Endometrium (tissue), 2 donors: ENCODE data around the gene DCTN1.
"Not testable (repeated sequence)": the region's sequence is repeated elsewhere in the genome, so short reads cannot be mapped to it uniquely, and the experiment has no call there.

Experiments used
- FAIRE-seq: peaks from 2 replicates; lab custom pipeline; 2012; peaks lifted over from hg19 to GRCh38; lab: Jason Lieb, UNC
- donor health status: control.
- donor health status: control.

The DCTN1 gene

DNA sequence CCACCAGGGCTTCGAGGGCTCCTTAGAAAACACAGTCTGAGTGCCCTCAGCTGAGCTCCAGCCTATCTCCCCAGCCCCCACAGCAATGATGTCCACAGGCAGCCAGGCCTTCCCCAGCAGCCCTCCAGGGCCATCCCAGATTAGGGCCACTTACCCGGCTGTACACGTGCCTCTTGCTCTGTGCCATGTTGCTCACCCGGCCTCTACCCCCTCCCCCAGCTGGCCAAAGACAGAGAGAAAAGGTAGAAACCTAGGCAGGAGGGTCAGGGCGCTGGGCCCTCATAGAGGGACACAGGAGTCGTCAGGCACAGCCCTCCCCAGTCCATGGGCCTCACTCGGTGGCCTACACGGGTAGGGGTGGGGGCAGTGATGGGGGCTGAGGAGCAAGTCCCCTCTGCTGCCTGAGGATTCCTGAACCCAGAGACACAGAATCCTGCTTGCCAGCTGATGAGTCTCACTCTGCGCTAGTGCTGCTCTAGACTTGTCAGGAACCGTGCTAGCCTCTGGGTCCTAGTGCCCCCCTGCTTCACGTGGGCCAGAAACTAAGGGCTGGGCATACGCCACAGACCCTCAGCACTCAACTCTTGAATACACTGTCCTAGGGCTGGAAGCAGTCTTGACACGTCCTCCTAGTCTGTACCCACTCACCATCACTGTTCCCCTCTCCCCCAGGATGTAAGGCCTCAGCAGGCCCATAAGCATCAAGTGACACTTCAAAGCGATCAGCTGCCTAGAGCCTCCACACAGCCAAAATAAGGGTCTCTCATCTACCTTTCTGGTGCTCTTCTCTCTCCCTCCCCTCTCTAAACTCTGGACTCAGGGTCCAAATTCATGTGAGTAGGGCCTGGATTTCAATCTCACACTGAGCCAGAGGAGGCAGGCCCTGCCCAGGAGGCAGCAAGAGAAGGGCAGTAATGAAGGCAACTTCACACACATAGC is at the start of gene DCTN1:
Gene DCTN1 (minus strand): TSS at position 461 of the 939 bp plus-strand sequence. CDS start 274 bp downstream, at position 187.
- no peak for FAIRE-seq

DNA sequence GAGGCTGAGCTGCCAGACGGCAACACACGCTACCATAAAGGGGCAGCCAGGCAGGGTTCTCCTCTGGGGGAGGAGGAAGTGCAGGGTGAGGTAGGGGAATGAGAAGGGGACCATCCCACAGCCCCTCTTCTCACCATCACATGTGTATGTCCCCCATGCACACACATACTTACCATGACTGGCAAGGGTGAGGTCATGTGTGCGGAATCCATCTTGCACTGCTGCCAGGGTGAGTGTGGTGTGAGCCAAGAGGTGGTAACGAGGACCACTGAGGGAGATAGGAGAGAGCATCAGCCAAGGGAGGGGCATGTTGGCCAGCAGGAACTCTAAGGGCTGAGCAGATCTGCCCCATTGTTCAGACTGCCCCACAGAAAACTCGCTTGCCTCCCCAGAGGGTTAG is 48.6 kb upstream of the DCTN1 start:
- FAIRE-seq, result no peak

DNA sequence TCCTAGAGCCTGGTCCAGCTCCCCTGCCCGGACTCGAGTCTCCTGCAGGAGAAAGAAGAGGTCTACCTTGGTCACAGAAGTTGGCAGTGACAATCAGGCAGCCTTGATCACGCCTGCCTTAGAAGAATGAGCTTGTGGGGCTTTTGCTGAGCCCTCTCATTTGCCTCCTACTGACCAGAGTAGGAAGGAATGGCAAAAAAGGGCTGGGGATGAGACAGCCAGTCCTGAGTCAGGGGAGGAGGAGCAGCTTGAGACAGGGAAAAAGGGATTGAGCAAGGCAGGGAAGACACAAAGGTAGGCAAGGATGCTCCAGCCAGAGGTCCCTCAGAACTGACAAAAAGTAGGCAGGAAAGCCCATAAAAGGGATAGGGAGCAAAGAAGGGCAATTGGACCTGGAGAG is 47.4 kb upstream of the DCTN1 start:
- FAIRE-seq, result no peak

DNA sequence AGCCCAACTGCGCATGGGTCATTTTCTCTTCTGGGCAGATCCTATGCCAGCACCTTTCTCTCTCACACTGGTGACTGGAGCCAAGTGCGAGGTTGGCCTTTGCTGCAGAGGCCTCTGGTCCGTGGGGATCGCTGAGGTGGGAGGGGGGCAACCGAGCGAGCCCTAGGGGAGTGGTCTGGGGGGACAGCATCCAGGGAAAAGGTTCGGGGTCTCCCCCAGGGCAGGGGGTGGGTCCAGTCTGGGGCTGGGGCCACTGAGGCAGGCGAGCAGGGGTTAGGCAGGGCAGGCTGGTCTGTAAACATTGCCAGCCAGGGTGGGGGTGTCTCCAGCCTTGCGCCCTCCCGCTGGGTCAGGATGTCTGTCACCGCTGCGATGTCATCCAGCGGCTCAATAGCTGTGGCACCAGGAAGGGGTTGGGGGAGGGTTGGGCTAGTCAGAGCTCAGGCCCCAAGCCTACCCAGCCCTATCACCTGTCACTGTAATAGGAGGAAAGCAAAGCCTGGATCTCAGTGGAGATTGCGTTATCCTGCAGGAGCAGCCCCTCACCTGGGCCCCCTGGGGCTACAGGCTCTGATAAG is 46.2 kb upstream of the DCTN1 start:
- FAIRE-seq, result no peak

DNA sequence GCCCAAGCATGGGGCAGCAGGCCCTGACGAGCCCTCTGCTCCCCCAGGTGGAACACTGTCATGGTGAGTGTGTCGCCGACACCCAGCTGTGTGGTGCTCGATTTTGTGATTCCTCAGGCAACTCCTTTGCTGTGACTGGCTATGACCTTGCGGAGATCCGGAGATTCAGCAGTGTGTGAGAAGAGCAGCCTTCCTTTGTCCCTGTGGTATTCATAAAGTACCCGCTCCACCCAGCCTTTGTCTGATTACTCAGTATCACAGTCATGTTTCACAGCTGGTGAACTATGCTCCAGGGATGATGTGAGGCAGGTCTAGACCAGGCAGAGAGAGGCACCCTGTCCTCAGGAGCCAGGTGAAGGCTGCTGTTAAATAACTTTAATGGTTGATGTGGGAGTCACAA is 45.4 kb upstream of the DCTN1 start:
- no peak for FAIRE-seq

DNA sequence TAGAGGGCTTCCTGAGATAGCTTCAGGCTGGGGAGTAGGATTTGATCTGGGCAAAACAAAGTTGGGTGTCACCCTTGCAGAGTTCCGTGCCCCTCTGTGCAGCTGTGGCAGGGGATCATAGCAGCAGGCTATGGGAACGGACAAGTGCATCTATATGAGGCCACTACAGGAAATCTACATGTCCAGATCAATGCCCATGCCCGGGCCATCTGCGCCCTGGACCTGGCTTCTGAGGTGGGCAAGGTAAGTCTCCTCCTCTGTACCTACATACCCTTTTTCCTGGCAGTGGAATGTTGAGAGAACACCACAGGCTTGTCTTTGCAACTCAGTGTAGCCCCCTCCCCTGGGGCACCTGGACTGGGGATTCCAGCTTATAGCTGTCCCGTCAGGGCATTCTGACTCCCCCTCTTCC is 44.9 kb upstream of the DCTN1 start:
- no peak for FAIRE-seq

DNA sequence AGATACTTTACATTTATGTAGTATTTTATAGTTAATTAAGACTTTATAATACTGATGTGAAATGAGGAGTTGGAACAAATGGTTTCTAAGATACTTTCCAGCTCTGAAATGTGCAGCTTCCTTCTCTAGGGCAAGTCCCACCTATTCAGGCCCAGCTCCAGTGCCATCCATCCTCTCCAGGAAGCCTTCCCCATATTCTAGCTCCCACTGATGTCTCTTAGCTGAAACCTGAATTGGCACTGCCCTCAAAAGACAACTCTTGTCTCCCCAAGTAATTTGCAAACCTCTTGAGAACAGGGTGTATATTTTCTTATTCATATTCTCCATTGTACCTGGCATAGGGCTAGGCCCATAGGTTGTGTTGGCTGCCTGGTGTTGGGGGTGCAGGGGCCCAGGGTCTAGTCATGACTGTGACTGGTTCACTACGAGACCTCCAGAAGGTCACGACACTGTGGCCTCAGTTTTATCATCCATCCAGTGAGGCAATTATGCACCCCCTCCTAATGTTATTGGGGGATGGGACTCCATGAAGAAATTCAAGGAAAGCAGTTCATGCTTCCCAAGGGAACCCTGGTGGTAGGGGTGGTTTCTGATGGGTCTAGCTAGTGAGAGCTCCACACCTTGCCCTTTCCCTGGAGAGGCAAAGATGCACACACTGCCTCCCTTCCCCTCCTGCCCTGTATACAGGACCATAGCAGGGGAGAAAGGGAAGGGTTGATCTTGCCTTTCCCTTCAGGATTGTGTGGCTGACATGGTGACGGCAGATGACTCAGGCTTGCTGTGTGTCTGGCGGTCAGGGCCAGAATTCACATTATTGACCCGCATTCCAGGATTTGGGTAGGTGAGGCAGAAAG is 44.3 kb upstream of the DCTN1 start:
- FAIRE-seq, result no peak

DNA sequence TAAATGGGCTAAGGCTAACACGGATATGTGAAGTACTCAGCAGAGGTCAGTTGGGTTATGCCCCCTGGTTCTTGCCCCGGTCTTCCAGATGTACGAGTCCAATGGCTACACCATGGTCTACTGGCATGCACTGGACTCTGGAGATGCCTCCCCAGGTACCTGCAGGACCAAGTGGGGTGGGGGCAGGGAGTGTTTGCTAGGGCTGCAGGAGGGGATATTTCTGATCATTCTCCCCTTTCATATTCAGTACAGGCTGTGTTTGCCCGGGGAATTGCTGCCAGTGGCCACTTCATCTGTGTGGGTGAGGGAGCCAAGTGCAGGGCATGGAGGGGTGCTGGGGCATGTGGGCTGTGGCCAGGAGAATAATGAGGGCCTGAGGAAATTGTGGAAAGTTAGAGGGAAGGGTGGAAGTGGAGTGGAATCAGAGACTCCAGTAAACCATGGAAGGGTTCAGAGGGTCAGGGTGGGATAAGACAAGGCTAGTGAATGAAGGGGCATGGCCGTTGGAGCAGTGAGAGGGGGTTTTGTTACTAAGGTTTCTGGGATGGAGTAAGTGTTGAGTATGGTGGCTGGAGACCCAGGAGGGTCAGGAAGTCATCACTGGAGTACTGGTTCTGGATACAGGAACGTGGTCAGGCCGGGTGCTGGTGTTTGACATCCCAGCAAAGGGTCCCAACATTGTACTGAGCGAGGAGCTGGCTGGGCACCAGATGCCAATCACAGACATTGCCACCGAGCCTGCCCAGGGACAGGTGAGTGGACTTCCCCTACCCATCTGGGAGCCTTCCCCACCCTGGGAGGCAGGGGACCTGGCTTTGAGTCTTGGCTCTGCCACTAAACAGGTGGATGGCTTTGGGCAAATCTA is 43.4 kb upstream of the DCTN1 start:
- no peak for FAIRE-seq

DNA sequence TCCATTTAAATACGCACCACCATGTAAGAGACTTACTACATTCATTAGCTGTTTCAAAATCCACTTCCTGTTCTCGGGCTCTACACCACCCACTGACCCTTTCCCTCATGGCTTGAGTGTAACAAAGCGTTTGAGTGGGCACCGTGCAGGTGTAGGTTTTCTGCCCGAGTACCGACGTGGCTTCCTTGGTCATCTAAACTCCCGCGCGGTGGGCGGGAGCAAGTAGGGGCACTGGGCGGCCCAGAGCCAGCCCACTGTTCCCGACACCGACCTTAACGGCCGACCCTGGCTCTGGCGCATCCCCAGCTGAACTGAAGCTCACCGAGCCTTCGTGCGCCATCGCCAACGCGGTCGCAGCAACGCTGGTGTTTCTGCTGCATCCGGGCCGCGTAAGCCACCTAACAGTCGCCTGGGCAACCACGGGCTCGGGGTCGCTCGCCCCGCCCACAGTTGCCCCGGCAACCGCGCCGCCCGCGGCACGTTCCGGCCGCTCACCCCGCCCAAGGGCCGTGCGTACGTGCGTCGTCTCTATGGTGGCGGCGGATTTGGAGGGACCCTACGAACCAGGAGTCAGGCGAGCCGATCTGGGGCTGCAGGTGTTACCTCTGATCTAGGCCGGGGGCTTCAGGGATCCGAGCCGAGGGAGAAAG is 41.2 kb upstream of the DCTN1 start, which contains the start of the genes C2orf81 and WDR54:
Gene C2orf81 (minus strand): TSS at position 399 of the 650 bp plus-strand sequence. CDS start 59 bp downstream, at position 340.
Gene WDR54 (plus strand): TSS at position 510 of the 650 bp plus-strand sequence. CDS start 424 bp downstream, outside the sequence.
- FAIRE-seq, result no peak

DNA sequence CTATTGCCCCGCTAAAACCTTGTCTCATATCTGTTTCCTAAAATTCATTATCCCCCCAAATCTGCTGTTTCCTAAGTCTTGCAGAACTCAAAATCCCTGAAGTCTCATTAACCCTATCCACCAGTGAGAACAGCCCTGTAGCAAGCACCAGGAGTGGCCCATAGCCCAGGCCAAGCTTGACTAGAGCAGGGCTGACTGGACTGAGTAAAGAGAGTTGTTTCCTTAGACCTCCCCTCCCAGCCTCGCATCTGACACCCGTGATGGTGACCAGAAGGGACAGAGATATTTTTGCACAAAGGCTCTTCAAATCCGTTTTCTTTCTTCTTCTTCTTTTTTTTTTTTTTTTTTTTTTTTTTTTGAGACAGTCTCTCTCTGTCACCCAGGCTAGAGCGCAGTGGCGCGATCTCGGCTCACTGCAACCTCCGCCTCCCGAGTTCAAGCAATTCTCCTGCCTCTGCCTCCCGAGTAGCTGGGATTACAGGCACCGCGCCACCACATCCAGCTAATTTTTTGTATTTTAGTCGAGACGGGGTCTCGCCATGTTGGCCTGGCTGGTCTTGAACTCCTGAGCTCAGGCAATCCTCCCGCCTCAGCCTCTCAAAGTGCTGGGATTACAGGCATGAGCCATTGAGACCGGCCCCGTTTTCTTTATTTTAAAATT is 40.5 kb upstream of the DCTN1 start:
- FAIRE-seq, result not testable (repeated sequence)

DNA sequence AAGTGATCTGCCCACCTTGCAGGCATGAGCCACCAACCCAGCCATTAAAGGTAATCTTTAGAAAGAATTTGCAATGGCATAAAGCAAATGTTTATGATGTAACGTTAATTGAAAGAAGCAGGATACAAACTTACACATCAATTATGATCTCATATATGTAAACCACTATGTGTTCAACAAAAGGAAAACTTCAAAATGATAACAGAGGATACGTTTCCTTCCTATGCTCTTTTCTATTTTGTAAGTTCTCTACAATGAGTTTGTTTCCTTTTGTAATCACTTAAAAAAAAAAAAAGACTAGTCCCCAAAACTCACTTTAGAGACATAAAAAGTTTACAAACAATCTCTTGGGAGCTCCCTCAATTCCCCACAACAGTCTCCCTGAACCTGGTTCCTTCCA is 39.9 kb upstream of the DCTN1 start:
- FAIRE-seq, result no peak

DNA sequence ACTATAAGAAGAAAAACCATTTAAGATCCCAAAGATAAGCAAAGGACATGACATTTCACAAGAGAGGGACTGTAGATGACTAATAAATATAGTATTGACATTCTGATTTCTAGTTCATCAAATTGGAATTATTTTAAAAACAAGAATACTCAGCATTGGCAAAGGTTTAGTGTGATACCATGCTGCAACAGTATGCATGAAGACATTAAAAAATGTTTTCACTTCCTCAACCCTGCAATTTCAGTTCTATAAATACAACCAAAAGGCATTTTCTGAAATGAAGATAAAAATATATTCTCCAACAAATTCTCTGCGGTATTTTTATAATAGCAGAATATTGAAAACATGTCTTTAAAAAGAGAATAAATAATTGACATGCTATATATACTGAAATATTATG is 39.2 kb upstream of the DCTN1 start:
- FAIRE-seq, result no peak

DNA sequence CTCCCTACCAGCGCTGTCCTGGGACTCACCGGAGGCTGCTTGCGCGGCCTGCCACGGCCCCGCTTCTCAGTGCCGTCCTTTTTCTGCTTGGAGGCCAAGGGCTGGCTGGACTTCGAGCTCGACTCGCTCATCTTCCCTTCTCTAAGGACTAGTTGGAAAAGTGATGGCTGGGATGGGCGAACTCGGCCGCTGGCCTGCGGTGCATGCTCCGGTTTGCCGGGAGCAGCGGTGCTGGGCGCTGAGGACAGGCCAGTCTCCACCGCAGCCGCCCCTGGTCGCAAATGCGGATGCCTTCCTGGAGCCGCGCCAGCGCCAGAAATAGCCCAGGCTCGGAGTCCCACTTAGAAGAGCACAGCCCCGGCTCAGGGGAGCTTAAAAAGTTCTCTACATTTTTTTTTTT is 38.2 kb upstream of the DCTN1 start:
- FAIRE-seq, result no peak

DNA sequence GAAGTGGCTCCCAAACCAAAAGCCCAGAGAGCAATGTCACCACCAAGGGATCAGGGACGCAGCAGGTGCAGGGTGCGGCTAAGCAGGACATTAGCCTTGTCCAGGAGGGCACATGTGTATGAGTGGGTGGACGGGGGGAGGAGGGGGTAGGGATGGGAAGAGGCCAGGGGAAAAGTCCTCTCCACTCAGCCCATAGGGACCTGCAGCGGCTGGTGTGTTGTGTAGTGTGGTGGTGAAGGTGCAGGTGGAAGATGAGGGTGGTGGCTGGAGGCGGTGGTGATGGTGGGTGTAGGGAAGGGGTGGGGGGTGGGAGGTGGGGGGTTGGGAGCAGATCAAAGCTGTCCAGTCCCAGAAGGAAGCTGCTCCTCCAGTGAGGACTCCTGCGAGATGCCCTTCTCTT is 37.7 kb upstream of the DCTN1 start:
- no peak for FAIRE-seq

DNA sequence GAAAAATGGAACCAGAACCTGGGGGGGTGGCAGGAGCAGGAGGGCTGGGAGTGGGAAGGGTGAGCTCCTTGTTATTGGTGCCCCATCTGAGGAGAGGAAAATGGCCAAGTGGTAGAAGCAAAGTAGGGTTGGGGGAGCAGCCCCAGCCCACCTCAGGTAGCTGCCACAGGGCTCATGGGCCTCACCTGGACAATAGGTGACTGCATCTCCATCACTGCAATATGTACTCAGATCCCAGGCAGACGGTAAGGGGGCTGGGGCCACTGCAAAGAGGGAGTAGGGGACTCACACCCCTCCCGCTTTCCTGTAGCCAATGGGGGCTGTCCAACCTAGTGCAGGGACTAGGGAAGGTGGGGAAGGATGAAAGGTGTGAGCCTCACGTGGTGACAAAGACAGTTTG is 37.1 kb upstream of the DCTN1 start:
- no peak for FAIRE-seq

DNA sequence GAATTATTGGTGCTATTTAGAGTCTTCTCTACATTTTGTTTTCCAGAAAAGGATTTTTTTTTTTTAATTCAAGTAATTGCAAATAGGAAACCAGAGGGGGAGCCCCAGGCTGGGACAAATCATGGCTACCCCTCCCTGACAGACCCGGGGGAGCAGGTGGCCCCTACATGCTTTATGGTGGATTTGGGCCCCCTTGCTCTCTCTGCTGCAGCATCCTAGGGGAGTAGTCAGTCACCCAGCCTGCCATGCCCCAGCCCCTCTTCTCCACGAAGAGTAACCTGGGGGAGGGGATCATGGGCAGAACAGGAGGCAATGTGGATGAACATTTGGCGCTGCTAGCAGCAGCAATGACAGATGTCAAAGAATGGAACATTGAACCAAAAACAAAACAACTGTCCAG is 36.7 kb upstream of the DCTN1 start:
- no peak for FAIRE-seq

DNA sequence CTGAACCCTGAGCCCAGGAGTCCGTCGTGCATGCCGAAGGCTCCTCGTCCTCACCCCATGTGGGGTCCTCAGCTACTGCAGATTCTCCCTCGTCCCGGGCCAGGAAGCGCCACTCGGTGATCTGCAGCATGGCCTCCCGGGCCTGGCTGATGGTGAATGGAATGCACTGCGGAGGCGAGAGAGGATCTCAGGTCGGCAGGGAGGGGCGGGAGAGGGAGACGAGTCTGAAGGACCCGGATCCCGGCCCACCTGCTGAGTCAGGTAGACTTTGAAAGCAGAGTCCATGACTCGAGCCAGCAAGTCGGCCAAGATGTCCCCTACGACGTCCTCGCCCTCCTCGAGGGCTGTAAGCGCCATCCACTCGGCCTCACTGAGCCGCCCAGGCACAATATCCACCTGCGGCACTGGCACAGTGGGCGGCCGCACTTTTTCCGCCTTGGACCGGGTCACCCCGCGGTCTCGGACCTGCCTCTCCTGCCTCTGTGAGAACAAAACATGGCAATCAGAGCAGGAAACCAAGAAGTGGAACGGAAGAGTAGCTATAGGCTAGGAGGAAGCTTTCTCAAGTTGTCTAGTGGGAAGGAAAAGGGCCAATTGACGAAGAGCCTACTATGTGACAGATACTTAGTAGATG is 35.8 kb upstream of the DCTN1 start:
- no peak for FAIRE-seq

DNA sequence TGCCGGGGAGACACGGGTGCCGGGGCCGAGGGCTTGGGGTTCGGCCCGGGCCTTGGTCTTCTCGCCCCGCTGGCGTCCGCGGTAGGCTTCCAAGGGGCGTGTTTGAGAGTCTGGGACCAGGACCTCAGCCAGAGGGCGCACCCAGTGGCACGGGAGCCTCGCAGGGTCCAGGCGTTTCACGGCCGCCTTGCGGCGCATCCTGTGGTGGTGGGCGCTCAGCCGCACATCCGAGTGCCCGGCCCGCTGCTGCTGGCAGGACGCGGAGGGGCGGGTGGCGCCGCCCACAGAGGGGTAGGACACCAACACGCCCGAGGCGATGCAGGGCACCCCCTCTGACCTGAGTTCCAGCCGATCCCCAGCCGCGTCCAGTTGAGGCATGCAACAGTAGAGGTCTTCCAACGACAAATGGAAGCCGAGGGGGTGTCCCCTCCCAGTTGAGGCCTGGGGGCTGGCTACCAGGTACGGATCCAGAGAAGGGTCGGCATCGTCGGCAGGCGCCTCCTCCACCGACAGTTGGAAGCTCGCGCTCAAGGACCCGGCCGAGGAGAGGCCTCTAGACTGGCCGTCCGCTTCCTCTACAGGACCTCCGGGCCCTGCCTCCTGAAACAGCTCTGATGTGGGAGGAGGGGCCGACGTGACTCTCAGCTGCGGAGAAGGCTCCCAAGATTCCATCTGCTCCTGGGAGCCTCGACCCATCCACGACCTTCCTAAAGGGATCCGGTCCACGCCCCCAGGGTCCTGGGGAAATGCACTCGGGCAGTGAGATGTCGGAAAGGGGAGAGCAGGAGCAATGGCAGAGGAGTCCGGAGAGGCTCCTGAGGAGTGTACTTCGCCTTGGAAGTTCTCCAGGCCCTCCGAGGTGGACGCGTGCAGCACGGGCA is 35.0 kb upstream of the DCTN1 start:
- FAIRE-seq, result no peak

DNA sequence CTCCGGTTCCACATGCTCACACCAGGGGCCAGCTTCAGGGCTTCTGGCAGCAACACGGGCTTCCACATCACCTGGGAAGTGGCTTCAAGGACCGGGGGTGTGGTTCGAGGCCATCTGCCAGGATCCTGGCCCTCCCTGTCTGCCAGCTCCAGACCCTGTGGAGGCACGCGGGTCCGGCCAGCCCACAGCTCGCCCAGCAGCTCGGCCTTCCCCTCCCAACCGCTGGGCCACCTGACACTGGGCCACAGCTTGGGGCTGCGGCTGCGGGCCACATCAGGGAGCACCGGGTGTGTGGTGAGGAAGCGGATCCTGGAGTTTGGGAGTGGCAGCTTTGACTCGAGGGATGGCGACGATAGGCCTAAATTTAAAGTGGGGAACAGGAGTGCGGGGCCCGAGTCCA is 34.3 kb upstream of the DCTN1 start:
- no peak for FAIRE-seq
